Measurements from ENCODE around the gene GPR27.

GRCh38 chr3:71721651-71722157, 32.0 kb upstream of the GPR27 start:
- TF ChIP-seq CTCF (IDR thresholded peaks at IDR 0.05) (no peak), EP300 (IDR thresholded peaks at IDR 0.05) (no peak)

All from suprapubic skin (tissue), 3 donors.